Calu3 (cell line): ENCODE data around the gene CYTH1. TPM values are rescaled to one million over a fixed set of nuclear protein-coding genes. Genes with fewer than 3 reads are reported as not detected.
"Not testable (repeated sequence)": the region's sequence is repeated elsewhere in the genome, so short reads cannot be mapped to it uniquely, and the experiment has no call there.

Experiments
- BruUV-seq: library from RNA; stranded (reverse); fragments of 400-500 nt; replicated peaks from 2 replicates; lab custom pipeline; 2021; lab: Mats Ljungman, UMichigan
- CTCF ChIA-PET: fragments of 300-600 bp; sonication (Branson Sonifier 250); formaldehyde crosslinking; loops from one replicate; lab custom pipeline; 2022; ENCODE audit warnings: antibody characterized with exemption; lab: Charles Lee
- DNase-seq: peaks from one replicate; pipeline ENCODE4 v3.0.0; 2022
- H3K27ac Mint-ChIP-seq: one replicate; pipeline ENCODE4 v1.8.0; 2022; ENCODE audit warnings: mixed read lengths; ENCODE audit not compliant: unreplicated experiment
- H3K27me3 Mint-ChIP-seq: one replicate; pipeline ENCODE4 v1.8.0; 2022; ENCODE audit warnings: mixed read lengths; ENCODE audit not compliant: unreplicated experiment
- H3K36me3 Mint-ChIP-seq: one replicate; pipeline ENCODE4 v1.8.0; 2022; ENCODE audit warnings: mild to moderate bottlenecking, moderate library complexity, mixed read lengths; ENCODE audit not compliant: insufficient read depth, unreplicated experiment
- H3K4me1 Mint-ChIP-seq: one replicate; pipeline ENCODE4 v1.8.0; 2022; ENCODE audit warnings: mild to moderate bottlenecking, low read depth, mixed read lengths; ENCODE audit not compliant: unreplicated experiment
- H3K4me3 Mint-ChIP-seq: one replicate; pipeline ENCODE4 v1.8.0; 2022; ENCODE audit warnings: mild to moderate bottlenecking, low read depth, moderate library complexity, mixed read lengths; ENCODE audit not compliant: unreplicated experiment
- H3K9me3 Mint-ChIP-seq: one replicate; pipeline ENCODE4 v1.8.0; 2022; ENCODE audit warnings: low read depth, mixed read lengths; ENCODE audit not compliant: unreplicated experiment
- CTCF ChIP-seq: fragments of 200-600 bp; IDR thresholded peaks from one replicate; pipeline ENCODE4 v1.8.0; 2022; ENCODE audit warnings: antibody characterized with exemption; ENCODE audit not compliant: unreplicated experiment
- intact Hi-C: fragments of 100-400 bp; cut with micrococcal nuclease; formaldehyde crosslinking; loops from one replicate; pipeline ENCODE4 v1.10.0; 2022; ENCODE audit not compliant: unreplicated experiment
- total RNA-seq: library from RNA; stranded (reverse); gene quantifications from 2 replicates; pipeline ENCODE4 v1.2.3, GENCODE V29; 2022

CYTH1 gene
- total RNA-seq, 1 experiment from 2014 or later: 40.5 TPM

DNA sequence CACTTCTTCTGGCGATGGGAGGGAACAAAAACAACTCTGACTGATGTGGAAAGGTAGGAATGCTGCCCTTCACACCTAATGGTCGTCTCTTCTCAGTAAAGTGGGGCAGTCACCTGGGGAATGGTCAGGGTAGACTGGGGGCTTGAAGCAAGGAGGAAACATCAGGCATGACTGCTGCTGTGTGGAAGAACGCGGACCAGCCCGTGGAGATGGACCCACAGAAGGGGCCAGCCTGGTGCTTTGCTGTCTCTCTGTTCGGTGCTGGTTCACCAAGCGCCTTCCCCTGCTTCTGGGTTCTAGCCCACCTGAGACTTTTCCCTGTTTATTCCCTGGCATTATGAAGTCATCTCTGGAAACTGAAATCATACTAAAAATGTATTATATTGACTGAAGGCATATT is 108.7 kb downstream of the CYTH1 start:
- Mint-ChIP-seq H3K36me3 (peaks cover 32% of the 10 kb centered on the region), H3K4me3 (no peak overlapping the region), H3K27me3 (no peaks in the 10 kb centered on the region), H3K4me1 (peaks cover 9% of the 10 kb centered on the region), H3K9me3 (no peaks in the 10 kb centered on the region), H3K27ac (no peak overlapping the region)
- CTCF ChIA-PET: interaction anchor here (0.7 to 1.2 kb wide), 2 partner anchors 16 to 20 kb away, joined by 3 to 5 read pairs; no protein-coding TSS in a partner anchor
- DNase-seq: no peak
- intact Hi-C loops: no loop called here
- BruUV-seq: no TSS peak
- TF ChIP-seq CTCF: no peak

GRCh38 chr17:78672871-78673371 is 109.2 kb downstream of the CYTH1 start:
- TF ChIP-seq CTCF: no peak
- intact Hi-C loops: no loop called here
- DNase-seq: no peak
- no peaks in the 10 kb centered on the region for H3K27me3 Mint-ChIP-seq
- no peaks in the 10 kb centered on the region for H3K9me3 Mint-ChIP-seq
- peaks cover 9% of the 10 kb centered on the region for H3K4me1 Mint-ChIP-seq
- H3K36me3 Mint-ChIP-seq: peaks cover 28% of the 10 kb centered on the region
- CTCF ChIA-PET: interaction anchor here (0.6 to 1.2 kb wide), 3 partner anchors 15 to 39 kb away, joined by 3 to 5 read pairs (median 3); no protein-coding TSS in a partner anchor
- no peak overlapping the region for H3K27ac Mint-ChIP-seq
- no peak overlapping the region for H3K4me3 Mint-ChIP-seq
- no TSS peak for BruUV-seq

DNA sequence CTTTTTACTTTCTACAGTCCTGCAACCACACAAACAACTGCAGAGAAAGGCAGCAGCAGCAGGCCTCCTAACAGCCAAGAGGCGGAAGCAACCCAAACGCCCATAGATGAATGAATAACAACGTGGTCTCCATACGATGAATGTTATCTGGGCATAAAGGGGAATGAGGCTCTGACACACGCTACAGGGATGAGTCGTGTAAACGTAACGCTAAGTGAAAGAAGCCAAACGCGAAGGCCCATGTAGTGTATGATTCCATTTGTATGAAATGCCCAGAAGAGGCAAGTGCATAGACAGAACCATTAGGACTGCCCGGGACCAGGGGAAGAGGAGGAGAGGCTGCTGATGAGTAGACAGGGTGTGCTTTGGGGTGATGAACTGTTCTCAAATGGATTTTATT is 110.1 kb downstream of the CYTH1 start:
- no peak overlapping the region for H3K4me3 Mint-ChIP-seq
- H3K27ac Mint-ChIP-seq: no peak overlapping the region
- TF ChIP-seq CTCF: no peak
- DNase-seq: no peak
- CTCF ChIA-PET: no interaction called here
- intact Hi-C loops: no loop called here
- no peaks in the 10 kb centered on the region for H3K27me3 Mint-ChIP-seq
- peaks cover 9% of the 10 kb centered on the region for H3K4me1 Mint-ChIP-seq
- BruUV-seq: no TSS peak
- H3K36me3 Mint-ChIP-seq: peaks cover 25% of the 10 kb centered on the region
- H3K9me3 Mint-ChIP-seq: no peaks in the 10 kb centered on the region

DNA sequence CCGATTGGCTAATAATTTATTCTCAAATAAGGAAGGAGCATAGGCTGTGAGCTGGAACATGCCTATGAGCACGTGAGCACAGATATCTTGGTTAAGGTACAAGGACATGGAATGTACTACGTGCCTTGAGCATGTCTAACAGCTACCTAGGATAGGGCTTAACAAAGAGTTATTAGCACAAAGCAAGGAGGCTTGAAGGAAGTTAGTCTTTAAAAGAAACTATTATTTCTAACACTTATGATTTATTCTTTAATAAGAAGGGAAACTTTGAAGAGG is 110.4 kb downstream of the CYTH1 start:
- BruUV-seq, intact Hi-C loops, H3K27me3 Mint-ChIP-seq, H3K4me3 Mint-ChIP-seq, H3K27ac Mint-ChIP-seq, CTCF ChIA-PET, H3K9me3 Mint-ChIP-seq, DNase-seq: not testable (repeated sequence)
- Mint-ChIP-seq H3K36me3 (peaks cover 25% of the 10 kb centered on the region), H3K4me1 (peaks cover 10% of the 10 kb centered on the region)

GRCh38 chr17:78670850-78671725 is 111.0 kb downstream of the CYTH1 start:
- Mint-ChIP-seq H3K36me3 (peaks cover 25% of the 10 kb centered on the region), H3K4me1 (peaks cover 16% of the 10 kb centered on the region), H3K4me3 (no peak overlapping the region), H3K9me3 (no peaks in the 10 kb centered on the region), H3K27me3 (no peaks in the 10 kb centered on the region), H3K27ac (no peak overlapping the region)
- no peak for TF ChIP-seq CTCF
- no peak for DNase-seq
- BruUV-seq: no TSS peak
- intact Hi-C loops: no loop called here
- CTCF ChIA-PET: no interaction called here
